IPS-18c (cell line): ENCODE data around the gene TSKU.

Source experiments
- H3K4me3 ChIP-seq: 2 replicates; pipeline ENCODE4 v1.7.0; 2013; ENCODE audit warnings: low read depth, mild to moderate bottlenecking, low read length, moderate library complexity; ENCODE audit not compliant: insufficient read depth
- H3K9me3 ChIP-seq: one replicate; pipeline ENCODE4 v1.6.1; 2013; ENCODE audit warnings: mild to moderate bottlenecking, low read length, moderate library complexity; ENCODE audit not compliant: control insufficient read depth, insufficient read depth

TSKU gene

GRCh38 chr11:76747915-76748860 lies 35.0 kb upstream of the TSKU start:
- no peaks in the 10 kb centered on the region for H3K9me3 ChIP-seq
- H3K4me3 ChIP-seq, result no peak overlapping the region

DNA sequence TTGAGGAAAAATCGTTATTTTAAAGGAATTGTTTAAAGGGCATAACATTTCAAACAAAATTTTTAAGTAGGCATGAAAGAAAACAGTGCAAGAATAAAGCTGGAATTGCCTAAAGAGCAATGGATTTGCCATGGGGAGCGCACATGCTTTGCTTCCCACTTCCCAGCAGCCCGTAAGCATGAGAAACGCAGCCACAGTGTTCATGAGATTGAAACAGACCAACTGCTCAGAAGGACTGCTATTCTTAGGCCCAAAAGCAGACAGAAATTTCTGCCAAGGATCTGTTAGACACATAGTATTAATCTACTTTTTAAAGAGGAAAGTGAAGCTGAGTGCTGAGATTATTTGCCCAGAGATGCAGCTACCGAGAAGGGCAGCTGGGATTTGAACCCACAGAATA lies 34.2 kb upstream of the TSKU start:
- H3K9me3 ChIP-seq, result no peaks in the 10 kb centered on the region
- no peak overlapping the region for H3K4me3 ChIP-seq

GRCh38 chr11:76750067-76750466 lies 33.1 kb upstream of the TSKU start:
- H3K9me3 ChIP-seq, result no peaks in the 10 kb centered on the region
- no peak overlapping the region for H3K4me3 ChIP-seq

DNA sequence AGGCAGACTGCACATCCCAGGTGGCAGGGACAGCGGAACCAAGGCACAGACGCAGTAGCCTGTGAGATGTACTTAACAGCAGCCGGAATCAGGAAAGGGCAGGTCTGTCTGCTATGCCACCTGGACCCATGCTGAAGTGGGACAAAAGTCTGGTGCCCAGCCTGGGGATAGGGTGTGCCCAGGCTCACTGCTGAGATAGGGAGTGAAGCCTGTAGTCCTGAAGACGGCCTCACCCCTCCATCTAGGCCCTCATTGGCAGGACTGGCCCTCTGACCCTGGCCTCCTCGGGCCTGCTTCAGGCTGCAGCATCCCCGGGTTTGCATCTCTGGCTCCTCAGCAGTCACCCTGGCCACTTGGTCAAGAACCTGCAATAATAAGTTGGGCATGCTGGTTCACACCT lies 32.4 kb upstream of the TSKU start:
- H3K9me3 ChIP-seq, result no peaks in the 10 kb centered on the region

GRCh38 chr11:76752321-76753143 lies 30.6 kb upstream of the TSKU start:
- no peak overlapping the region for H3K4me3 ChIP-seq
- H3K9me3 ChIP-seq, result no peaks in the 10 kb centered on the region

More for the DNA sequence above, 32.4 kb upstream of the TSKU start:
- H3K4me3 ChIP-seq, result no peak overlapping the region

- Histone ChIP-seq H3K9me3 (no peaks in the 10 kb centered on the region), H3K4me3 (no peak overlapping the region)
These were observed 29.7 kb upstream of the TSKU start for GRCh38 chr11:76753449-76753848.

DNA sequence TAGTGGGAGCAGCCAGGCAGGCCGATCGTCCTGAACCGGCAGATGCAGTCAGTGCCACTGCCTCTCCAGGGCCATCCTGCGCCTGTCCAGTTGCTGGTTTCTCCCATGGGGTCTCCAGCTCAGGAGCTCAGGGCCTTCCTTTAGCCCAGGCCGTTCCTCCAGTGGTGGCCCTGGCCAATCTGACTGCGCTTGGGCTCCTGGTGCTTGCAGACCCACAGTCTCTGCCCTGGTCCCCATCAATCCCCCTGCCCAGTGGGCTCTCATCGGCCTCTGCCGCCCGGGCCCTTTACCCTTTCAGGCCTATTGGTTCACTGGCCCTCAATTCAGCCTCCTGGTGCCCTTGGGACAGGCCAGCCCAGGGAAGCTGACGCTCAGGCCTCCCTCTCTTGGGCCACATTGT lies 29.2 kb upstream of the TSKU start:
- no peak overlapping the region for H3K4me3 ChIP-seq
- H3K9me3 ChIP-seq, result no peaks in the 10 kb centered on the region

DNA sequence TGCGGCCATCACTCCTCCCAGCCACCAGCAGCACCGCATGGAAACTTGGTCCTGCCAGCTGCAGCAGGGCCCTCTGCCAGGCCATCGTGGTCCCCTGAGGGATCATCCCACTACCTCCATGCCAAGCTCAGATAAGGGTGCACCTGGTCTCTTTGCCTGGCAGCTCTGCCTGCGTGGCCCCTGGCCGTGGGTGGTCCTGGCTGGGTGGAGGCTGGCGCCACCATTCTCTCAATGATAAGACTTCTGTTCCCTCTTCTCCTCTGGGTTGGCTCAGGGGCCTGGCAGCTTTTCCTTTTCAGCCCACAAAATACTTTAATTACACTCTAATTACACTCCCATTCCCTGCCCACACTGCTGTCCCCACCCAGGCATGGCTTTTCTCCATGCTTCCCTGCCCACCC lies 26.8 kb upstream of the TSKU start:
- Histone ChIP-seq H3K4me3 (no peak overlapping the region), H3K9me3 (no peaks in the 10 kb centered on the region)

DNA sequence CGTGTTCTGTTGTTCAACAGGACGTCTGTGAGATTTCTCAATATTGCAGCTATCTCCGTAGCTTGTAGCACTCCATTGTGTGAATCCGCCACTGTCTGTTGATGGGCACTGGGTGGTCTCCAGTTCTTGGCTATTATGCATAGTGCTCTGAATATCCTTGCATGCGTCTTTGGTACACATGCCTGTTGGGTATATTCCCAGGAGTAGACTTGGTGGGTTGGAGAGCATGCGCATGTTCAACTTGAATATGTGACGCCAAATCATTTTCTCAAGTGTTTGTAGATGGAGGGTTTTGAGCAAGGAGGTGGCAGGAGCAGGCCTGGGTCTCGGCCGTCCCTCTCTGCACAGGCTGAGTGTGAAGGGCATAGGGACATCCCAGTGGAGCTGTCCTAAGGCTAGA lies 24.8 kb upstream of the TSKU start:
- Histone ChIP-seq H3K4me3 (no peak overlapping the region), H3K9me3 (no peaks in the 10 kb centered on the region)

DNA sequence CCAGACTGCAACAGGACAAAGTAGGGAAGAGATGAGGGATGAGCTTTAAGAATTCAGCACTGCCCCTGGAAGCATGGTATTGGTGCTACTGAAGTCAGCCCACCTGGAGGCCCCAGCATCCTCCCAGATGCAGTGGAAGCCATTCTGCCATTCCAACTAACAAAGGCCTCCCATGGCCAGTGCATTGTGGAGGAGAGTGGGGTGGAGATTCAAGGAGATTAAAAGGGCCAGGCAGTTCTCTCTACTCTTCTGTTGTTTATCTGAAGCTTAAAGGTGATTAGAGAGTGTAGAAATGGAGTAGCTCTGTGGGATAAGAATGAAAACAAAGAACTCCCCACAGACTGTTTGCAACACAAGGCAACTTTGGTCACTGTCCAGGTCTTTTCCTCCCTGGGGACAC lies 24.1 kb upstream of the TSKU start:
- Histone ChIP-seq H3K4me3 (no peak overlapping the region), H3K9me3 (no peaks in the 10 kb centered on the region)

DNA sequence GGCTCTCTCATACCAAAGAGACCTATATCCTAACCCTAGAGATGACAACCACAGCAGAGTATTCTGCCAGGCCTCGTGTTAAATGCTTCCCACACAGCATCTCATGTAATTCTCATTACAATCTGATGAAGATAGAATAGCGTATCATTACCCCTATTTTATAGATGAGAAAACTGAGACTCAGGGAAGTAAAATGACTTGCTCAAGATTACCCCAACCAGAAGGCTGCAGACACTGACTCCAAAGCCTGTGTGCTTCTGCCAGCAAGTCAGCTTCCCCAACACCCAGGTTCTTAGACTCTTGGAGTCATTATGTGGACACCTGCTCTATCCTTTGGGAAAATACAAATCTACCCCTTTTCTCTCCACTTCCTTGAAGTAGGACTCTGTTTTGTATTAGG lies 23.6 kb upstream of the TSKU start:
- H3K4me3 ChIP-seq, result no peak overlapping the region
- no peaks in the 10 kb centered on the region for H3K9me3 ChIP-seq

- Histone ChIP-seq H3K4me3 (no peak overlapping the region), H3K9me3 (no peaks in the 10 kb centered on the region)
These were observed 22.9 kb upstream of the TSKU start for GRCh38 chr11:76760236-76760635.

GRCh38 chr11:76761718-76762355 lies 21.3 kb upstream of the TSKU start:
- no peak overlapping the region for H3K4me3 ChIP-seq
- no peaks in the 10 kb centered on the region for H3K9me3 ChIP-seq

DNA sequence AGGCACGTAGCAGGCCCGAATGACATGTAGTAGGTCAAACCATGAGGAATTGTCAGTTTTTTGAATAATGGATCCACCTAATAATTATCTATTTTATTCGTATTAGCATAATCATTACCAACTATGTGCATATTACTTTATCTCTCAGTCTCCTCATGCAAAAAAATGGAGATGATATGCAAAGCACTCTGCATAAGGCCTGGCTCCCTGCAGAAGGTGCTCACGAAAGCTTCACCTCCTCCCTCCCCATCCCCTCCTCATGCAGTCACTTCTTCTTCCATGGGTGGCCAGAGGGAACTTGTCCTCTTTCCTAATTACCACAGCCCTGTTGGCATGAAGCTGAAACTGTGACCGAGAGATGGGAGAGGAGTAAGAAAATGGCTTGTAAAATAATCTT lies 20.8 kb upstream of the TSKU start:
- no peaks in the 10 kb centered on the region for H3K9me3 ChIP-seq
- no peak overlapping the region for H3K4me3 ChIP-seq

GRCh38 chr11:76762867-76763572 lies 20.1 kb upstream of the TSKU start:
- Histone ChIP-seq H3K9me3 (no peaks in the 10 kb centered on the region), H3K4me3 (no peak overlapping the region; the same call in 1 of the 2 replicates)

DNA sequence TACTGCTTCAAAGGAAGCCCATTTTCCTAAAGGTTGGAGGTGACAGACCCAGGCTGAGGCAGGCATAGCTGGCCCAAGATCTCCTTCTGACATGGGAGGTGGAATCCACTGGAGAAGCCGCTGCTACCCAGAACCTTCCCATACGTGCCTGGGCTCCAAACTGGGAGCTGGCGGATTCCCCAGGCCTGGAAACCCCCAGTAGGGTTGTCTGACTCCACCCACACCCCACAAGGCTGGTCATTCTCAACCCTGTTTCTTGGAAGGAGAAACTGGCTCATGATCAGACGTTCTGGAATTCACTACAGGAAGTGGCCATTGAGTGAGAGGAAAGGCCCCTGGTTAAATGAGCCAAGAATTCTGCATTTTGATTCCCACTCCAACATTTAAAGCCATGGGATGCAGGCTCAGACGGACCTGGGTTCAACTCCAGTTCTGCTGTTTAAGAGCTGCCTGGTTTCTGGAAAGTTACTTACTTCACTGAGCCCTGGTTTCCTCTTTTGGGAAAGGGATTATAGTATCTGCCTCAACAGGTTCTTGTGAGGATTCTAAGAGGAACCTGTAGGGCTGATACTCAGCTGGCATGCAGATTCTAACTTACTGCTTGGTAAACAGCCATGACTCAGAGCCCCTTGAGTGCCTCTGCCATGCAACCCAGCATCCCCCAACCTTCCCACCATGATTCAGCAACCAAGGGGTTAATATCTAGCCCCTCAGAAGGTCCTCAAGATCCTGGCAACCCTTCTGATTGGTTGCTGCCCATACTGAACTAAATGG lies 19.4 kb upstream of the TSKU start:
- Histone ChIP-seq H3K9me3 (no peaks in the 10 kb centered on the region), H3K4me3 (no peak overlapping the region; the same call in 1 of the 2 replicates)
